GM21576 (cell line): ENCODE measurements around the gene NTRK2.

Source experiments
- ATAC-seq: cut with Tn5 transposase; IDR thresholded peaks from one replicate; pipeline ENCODE4 v1.9.1; 2021; ENCODE audit warnings: mild to moderate bottlenecking, moderate library complexity; ENCODE audit not compliant: unreplicated experiment

Gene NTRK2

GRCh38 chr9:85004818-85005413, 335.4 kb downstream of the NTRK2 start:
- no peak for ATAC-seq

- ATAC-seq, result no peak
Observed at GRCh38 chr9:85007748-85008147, 338.2 kb downstream of the NTRK2 start.

GRCh38 chr9:85008215-85008614, 338.7 kb downstream of the NTRK2 start:
- no peak for ATAC-seq

DNA sequence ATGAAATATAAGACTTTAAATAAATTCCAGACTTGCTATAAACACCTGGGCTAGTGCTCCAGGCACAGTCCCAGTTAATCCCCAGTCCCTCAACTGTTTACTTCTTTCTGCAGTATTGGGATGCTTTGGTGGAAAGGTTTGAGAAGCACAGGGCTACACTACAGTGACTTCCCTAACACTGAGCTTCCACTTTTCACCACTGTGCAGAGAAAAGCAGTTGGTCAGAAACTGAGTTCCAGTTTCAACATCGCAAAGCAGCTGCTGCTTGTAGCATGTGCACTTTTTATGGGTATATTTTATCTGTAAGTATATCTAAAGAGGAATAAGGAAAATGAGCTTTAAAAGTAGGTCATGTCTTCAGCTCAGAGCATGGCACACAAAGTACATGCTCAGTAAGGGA, 339.7 kb downstream of the NTRK2 start:
- ATAC-seq, result peak; percentile 88

GRCh38 chr9:85013703-85014102, 344.2 kb downstream of the NTRK2 start:
- ATAC-seq, result no peak

DNA sequence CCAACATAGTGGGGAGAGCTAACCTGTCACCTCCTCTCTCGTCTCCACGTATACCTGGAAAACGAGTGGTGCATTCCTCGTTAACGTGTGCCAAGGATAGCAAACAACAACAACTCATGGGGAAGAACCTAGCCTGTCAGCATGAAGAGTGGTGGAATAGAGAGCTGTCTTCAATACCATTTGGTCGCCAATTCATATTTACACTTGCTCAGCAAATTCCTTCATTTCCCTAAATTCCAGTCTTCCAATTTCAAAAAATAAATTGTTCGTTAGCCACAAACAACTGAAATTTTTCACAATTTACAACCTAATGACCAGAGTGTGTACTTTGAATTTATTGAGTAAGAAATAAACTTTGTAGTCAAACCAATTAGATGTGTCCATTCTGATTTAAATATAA, 344.8 kb downstream of the NTRK2 start:
- no peak for ATAC-seq

DNA sequence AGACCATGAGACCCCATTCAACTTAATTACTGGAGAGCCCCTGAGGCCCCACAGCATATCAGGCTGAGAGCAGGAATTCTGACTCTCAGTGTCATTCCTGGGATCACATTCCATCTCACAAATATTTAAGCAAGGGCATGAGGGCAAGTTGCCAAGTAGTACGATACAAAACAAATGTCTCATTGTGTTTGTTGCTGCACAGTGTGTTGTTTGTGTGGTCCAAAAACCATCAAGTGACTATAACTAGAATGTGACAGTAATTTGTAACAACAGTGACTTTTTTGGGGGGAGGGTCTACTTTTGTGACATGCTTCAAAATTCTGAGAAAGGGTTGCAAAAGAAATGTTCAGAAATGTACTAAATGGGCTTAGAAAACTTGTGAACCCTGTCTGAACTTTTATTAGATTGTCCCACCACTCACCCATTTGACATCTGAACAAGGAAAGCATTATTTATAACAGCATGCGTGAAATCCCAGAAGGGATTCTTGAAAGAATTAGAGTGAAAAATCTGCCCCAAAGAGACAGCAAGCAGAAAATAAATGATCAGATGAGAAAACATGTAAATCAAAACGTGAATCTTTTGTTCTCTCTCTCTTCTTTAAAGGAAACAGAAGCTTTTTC, 347.0 kb downstream of the NTRK2 start:
- ATAC-seq, result no peak

- ATAC-seq, result no peak
Observed at GRCh38 chr9:85020791-85021190, 351.3 kb downstream of the NTRK2 start.

GRCh38 chr9:85021686-85022085, 352.2 kb downstream of the NTRK2 start:
- no peak for ATAC-seq

DNA sequence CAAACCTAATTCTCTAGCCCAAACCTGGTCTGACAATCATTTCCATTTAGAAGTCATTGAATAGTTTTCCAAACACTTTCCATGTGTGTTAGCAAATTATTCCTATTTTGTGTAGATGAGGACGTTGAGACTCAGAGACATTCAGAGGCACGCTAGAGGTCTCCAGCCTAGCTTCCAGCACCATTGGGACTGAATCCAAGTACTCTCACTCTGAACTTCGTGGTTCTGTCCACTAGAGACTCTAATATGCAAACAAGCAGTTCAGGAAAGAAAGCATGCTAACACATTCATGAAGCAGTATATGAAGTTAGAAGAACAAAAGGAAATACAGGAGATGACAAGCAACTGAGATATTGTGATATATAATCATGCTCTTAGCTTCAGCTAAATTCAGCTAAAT, 354.8 kb downstream of the NTRK2 start:
- ATAC-seq, result no peak

DNA sequence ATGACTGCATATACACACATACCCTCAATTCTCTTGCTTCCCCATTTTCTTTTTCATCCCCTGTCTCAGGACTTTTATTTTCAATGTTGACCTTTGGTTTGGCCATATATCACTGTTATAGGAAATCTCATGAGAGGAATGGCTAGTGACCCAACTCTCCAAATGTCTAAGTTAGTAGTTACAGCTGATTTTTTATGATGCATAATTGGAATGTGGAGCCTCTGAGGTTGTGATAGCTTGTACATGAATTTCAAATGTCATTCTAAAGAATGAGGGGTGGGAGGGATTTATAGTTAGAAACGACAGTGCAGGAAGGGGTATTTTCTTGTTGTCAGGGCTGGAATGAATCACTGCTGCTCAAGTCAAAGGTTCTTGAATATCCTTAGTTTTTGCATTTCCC, 356.1 kb downstream of the NTRK2 start:
- ATAC-seq, result no peak

- no peak for ATAC-seq
Observed at GRCh38 chr9:85027870-85028269, 358.3 kb downstream of the NTRK2 start.

DNA sequence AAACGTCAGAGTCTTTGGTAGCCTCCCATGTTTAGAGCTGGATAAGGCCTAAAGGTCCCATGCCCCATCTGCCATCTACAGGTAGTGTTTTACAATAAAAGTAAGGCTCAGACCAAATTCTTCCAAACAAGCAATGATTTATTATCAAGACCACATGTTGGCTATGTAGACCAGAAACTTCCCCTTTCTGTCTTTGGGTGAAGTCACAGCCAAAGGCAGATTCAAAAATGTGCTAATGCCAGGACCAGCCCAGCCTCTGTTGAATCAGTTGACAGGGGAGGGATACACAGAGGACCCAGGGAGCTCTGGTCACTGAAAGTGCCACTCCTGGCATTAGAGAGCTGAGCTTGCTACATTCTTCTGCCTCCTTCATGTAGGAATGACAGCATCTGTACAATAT, 360.8 kb downstream of the NTRK2 start:
- no peak for ATAC-seq

DNA sequence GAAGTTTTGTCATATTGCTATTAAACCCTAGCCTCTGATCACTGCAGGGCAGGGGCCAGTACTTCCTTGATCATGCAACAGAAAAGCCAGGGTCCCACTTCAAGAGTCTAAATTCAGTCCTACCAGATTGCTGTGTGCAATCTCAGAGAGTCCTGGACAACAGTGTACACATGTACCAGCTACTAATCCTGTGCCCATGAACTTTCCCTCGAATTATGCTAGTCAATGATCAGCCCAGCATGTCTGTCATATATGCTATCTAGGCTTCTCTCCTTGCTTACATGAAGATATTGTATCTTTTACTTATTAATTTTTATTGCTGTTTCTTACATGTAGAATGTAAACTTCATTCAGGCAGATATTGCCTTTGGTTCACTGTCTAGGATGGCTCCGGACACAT, 367.0 kb downstream of the NTRK2 start:
- ATAC-seq, result no peak

DNA sequence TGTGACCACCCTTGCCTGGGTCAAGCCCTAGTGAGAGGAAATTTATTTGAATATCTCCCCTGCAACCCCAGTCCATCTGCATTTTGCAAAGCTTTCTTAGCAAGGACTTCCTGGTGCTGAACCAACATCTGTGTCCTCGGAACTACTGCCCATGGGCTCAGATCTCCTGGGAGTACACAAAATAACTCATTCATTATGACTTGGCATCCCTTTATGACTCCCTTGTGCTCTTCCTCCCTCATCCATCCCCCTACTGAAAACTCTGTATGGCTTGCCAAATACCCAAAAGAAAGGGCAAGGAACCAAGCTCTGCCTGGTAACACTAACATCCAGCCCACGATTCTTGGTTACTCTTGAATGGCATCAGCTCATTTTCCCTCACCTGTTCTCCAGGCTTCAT, 368.5 kb downstream of the NTRK2 start:
- ATAC-seq, result no peak

DNA sequence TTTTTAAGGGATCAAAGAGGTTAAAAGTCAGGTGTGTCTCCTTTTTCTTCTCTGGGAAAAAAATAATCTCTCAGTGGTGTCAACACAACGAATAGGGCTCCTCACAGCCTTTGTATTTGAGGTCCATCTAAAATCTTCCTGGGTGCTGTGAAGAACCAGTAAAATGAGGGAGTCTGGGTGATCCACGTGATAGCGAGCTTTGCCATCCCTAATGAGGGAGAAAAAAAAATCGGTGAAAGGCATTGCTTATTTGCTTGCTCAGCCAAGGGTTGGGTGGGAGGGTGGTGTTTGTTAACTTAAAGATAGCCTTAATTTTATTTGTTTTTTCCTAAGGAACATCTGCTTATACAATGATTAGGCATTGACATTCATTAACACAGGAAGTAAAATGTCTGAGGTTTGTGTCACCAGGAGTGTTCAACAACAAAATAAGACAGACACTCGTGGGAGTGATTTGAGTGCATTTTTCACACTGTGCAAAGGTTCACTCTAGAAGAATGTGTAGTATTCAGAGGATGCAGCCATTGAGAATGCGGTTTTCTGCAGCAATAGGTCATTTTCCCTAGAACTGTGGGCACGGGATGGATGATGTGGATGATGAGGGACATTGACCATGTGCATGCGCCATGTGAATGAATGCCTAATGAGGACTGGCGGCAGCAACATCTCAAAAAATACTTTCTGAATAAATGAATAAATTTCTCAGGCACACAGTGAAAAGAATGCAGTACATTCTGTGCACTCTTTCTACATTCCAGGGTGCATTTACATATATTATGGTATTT, 369.5 kb downstream of the NTRK2 start:
- no peak for ATAC-seq

- no peak for ATAC-seq
Observed at GRCh38 chr9:85040146-85040545, 370.6 kb downstream of the NTRK2 start.

DNA sequence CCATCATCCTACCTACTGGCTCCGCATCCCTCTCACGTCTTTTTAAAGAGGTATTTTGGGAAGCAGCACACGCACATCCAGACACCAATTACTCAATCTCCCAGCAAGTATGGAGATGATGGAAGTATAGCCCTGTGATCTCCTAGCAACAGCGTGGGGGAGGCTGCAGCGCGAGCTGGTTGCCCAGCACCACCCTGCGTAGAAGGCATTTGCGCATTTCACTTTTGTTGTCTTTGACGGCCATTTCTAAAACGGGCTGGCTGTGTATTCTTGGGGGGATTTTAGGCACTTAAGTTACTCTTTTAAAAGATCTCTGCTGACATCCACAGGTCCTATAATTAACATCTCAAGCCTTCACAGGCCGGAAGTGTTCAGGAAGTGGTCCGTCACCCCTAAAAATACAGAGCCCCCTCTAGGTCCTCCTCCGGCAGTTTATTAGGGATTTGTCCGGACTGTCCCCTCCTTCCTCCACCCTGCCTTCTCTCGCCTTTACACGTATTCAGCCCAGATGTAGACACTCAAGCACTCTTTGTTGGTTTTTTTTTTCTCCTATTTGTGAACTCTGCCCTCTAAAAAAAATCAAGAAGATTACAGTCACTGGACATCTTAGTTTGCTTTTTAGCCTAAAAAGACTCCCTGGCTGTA, 371.4 kb downstream of the NTRK2 start:
- ATAC-seq, result no peak

DNA sequence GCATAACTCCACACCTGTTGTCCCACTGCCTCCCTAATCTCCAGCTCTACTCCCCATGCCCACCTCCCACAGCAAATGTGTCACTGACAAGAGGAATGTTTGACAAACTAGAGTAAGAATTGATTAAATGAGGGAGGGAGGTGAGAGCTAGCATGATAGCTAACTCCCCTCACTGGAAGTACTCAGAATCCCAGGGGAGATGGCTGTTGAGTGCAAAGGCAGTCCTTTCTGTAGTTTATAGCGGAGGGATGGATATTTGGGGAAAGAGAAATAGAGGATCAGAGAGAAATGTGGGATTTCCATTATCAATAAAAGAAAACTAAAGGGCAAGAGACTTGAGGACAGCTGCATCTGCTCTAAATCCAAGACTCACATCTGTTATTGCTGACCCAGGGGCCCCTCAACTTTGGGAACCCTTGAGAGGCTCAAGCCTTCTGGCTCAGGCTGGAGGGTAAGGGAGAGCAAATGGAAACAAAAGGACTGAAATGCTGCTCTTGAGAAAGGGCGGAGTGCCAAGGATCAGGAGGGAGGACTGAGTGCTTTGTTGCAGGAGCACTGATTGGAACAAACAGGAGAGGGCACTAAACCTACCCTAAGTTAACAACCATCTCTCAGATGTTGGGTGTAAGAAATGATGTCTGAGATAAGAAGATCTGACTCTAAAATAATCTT, 372.1 kb downstream of the NTRK2 start:
- ATAC-seq, result no peak

GRCh38 chr9:85042981-85043647, 373.6 kb downstream of the NTRK2 start:
- ATAC-seq, result no peak

- no peak for ATAC-seq
Observed at GRCh38 chr9:85045271-85045670, 375.7 kb downstream of the NTRK2 start.
